ENCODE data around the gene IBSP.
A peak's percentile ranks its signal among the peaks of the same experiment; 100 is the strongest.

Gene IBSP

GRCh38 chr4:87838890-87839591 lies 39.7 kb downstream of the IBSP start:
- peak in 2 of 3 experiments; percentile 17 to 40 for DNase-seq

- DNase-seq, result no peak
These were observed 40.2 kb downstream of the IBSP start for GRCh38 chr4:87839592-87839946.

GRCh38 chr4:87840149-87840548 lies 40.8 kb downstream of the IBSP start:
- DNase-seq, result no peak

GRCh38 chr4:87843936-87844335 lies 44.6 kb downstream of the IBSP start:
- DNase-seq, result peak in 1 of 3 experiments; percentile 24

GRCh38 chr4:87844452-87844851 lies 45.1 kb downstream of the IBSP start:
- no peak for DNase-seq

- no peak for DNase-seq
These were observed 46.9 kb downstream of the IBSP start for GRCh38 chr4:87846226-87846625.

- peak; percentile 39 to 79 (median 54) for DNase-seq
These were observed 49.4 kb downstream of the IBSP start for GRCh38 chr4:87848622-87849351.

GRCh38 chr4:87849612-87850011 lies 50.3 kb downstream of the IBSP start:
- DNase-seq, result peak in 1 of 3 experiments; percentile 18

GRCh38 chr4:87851332-87851731 lies 52.0 kb downstream of the IBSP start:
- DNase-seq, result no peak

- no peak for DNase-seq
These were observed 52.6 kb downstream of the IBSP start for GRCh38 chr4:87851953-87852352.

- peak; percentile 25 to 72 (median 53) for DNase-seq
These were observed 53.8 kb downstream of the IBSP start for GRCh38 chr4:87853108-87853507.

- no peak for DNase-seq
These were observed 54.5 kb downstream of the IBSP start for GRCh38 chr4:87853891-87854290.

- DNase-seq, result no peak
These were observed 56.2 kb downstream of the IBSP start for GRCh38 chr4:87855559-87855958.

GRCh38 chr4:87856816-87857215 lies 57.5 kb downstream of the IBSP start:
- DNase-seq, result no peak

- DNase-seq, result no peak
These were observed 58.4 kb downstream of the IBSP start for GRCh38 chr4:87857789-87858188.

All from NCI-H1417 (cell line).